ENCODE measurements around the gene CREG1.

The CREG1 gene

DNA sequence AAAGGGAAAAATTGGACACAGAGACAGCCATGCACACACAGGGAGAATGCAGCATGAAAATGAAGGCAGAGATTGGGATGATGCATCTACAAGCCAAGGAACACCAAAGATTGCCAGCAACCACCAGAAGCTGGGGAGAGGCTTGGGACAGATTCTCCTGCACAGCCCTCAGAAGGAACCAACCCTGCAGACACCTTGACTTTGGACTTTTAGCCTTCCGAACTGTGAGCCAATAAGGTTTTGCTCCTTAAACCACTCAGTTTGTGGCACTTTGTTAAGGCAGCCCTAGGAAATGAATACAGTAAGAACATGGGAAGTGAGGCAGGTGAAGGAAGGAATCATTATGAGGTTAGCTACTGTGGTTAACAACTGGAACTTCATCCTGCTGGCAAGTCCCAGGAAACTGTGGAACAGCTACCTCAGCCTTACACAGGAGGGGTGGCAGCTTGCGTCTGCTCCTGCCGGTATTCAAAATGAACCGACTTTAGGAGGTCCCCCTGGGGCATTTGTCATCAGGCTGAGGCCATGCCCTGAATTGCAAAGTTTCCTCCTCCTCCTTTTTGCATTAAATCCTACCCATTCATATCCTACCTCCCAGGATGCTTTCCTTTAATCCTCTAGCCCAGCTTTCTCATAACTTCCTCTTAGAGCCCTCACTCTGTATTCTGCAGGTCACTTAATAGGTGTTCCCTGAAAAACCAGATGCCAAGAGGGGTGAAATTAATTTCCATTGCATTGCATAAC is 50.7 kb downstream of the CREG1 start:
- no peak for DNase-seq

DNA sequence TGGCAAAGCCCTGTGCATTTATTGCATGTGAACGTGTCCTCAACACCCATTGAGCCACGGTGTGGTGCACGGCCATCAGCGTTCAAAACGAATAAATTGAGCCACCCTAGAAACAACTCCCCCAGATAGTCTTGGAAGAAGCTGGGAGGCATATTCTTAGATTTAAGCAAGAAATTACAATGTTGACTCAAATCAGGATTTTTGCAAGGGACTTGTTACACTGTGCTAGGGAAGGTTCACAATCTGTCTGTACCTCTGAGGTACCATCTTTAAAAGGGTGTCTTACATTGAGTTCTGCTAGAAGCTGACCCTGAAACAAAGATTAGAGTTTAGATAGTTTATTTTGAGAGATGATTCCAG is 51.4 kb downstream of the CREG1 start:
- no peak for DNase-seq

DNA sequence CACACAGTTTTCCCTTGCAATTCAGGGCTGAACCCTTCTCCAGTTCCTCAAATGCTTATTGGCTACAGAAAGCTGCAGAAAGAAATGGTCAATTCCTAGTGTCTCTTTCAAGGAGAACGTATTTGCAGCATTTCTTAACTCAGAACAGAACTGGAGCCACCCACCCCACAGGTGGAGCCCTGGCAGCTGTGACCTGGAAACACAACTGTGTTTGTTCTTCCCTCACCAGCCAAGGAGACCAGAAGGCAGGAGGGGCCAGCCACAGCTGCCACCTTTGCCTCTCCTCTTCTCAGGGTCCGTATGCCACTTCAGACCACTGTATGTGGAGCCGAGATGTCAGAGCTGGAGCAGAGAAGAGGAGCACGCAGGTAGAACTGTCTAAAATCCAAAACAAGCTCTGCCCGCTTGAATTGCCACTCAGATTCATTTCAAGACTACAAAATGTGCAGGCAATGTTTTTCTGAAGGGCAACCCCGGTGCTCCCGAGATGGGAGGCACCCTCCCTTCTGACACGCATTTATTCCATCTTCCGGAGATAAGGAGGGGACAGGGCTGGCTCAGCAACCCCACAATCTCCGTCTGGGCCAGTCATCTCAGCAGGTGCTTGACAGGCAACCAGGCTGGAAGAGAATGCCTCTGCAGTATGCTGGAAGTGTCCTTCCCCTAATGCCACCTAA is 51.9 kb downstream of the CREG1 start:
- DNase-seq: no peak

DNA sequence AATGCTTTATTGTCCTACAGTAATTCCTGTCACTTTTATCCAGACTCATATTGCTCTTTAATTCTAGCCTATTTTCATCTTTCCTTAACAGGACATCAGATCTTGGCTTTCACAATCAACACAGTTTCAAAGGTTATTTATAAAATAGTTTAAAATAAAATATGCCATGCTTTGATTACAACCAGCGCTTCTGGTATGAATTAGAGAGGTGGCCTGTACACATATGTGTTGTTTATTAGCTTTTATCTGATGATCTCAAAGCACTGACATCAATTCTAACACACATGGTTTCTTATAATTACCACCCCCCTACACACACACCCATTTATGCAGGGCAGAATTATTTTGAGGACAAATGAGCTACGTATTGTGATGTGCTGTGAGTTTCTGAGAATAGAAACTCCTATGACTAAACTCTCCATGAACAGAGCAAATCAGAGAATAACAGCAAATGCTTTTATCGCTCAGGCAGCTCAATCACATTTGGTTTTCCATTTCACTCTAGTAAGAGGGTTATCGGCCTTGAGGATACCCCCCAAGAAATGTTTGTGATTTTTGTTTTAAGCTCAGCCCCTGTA is 53.2 kb downstream of the CREG1 start:
- no peak for DNase-seq

DNA sequence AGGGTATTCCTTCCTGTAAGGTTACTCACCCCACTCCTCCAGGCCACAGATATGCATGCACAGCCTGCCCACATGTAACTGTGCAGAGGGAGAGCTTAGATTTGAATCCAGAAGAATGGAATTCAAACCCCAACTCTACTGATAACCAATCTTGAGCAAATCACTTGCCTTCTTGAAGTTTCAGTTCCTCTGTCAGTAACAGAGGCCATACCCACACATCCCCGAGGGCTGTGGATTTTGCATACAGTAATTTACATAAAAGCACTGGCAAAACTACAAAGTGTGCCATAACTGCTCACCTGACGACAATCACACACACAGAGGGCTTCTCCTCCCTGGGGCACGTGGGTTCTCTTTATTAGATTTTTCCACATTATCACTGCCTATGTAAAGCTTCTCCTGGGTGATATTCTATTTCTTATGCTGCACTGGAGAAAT is 53.9 kb downstream of the CREG1 start:
- no peak for DNase-seq

DNA sequence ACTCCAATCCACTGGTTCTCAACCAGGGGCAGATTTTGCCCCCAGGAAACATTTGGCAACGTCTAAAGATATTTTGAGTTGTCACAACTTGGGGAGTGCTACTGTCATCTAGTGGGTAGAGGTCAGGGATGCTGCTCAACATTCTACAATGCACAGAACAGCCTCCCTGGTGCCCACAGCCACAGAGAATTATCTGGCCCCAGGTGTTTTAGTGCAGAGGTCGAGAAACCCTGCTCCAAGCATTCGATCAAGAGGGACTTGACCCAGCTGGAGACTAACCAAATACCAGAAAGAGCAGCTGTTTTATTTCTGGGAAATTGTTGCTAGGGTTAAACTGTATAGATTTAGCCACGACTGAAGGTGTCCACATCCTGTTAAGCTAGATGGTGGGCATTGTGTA is 54.5 kb downstream of the CREG1 start:
- DNase-seq: no peak

DNA sequence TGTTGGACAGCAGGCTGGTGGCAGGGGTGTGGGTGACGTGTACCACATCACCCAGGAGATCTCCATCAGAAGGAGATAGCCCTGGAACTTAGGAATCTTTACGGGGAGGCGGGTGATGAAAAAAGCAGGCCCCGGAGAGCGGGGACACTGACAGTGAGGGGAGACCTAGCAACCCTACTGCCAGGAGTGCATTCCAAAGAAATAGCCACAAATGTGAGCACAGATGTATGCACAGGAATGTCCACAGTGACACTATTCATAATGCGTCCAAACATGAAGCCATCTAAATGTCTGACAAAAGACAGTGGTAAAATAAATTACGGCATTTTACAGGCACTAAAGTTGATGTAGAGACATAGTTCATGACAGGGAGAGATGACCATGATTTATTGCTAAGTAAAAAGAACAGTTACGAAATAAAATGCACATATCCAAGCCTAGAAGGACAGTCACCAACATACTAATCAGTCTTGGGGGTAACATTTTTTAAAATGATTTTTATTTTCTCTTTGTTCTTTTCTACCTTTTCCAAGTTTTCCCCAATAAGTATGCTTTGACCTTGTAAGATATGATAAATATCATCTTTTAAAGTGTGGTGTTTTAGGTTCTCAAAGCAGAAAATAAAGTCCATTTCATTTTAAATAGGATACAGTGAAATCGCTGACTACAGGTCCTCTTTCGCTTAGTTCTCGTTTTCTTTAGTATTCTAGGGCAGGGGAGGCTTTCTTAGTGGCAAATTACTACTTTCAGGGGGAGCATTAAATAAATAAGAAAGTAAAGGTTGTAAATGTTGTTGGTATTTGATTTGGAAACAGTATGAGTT is 56.6 kb downstream of the CREG1 start:
- no peak for DNase-seq

DNA sequence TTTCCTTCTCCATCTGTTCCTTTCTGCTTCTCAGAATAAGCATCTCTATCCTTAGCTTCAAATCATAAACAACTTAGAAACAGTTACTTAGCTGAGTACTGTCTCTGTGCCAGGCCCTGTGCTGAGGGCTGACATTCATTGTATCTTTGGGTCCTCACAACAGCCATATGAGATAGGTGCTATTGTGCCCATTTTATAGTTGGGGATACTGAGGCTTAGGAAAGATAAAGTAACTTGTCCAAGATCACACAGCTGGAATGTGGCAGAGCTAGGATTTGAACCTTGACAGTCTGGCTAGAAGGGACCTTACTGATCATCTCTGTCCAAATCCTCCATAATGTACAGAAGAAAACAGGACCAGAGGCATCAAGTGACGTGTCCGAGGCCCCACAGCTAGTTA is 60.2 kb downstream of the CREG1 start:
- DNase-seq: no peak

DNA sequence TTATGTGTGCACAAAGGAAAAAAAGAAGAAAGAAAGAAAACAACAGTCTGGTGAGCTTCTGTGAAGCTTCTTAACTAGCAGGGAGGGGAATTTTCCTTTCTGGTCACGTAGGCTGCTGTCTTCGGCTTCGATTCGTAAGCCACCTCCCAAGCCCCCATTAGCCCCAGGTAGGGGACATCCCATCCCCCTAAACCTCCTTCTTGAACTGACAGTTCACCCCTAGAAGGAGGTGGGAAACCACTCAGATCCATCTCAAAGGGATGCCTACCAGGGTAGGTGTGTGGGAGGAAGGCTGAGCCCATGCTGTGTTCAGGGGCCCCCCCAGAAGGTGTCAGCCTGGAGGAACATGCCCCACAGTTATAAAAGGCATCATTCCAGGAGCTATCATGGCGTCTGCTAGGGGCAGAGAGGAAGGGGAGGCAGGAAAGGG is 61.1 kb downstream of the CREG1 start:
- DNase-seq: no peak

DNA sequence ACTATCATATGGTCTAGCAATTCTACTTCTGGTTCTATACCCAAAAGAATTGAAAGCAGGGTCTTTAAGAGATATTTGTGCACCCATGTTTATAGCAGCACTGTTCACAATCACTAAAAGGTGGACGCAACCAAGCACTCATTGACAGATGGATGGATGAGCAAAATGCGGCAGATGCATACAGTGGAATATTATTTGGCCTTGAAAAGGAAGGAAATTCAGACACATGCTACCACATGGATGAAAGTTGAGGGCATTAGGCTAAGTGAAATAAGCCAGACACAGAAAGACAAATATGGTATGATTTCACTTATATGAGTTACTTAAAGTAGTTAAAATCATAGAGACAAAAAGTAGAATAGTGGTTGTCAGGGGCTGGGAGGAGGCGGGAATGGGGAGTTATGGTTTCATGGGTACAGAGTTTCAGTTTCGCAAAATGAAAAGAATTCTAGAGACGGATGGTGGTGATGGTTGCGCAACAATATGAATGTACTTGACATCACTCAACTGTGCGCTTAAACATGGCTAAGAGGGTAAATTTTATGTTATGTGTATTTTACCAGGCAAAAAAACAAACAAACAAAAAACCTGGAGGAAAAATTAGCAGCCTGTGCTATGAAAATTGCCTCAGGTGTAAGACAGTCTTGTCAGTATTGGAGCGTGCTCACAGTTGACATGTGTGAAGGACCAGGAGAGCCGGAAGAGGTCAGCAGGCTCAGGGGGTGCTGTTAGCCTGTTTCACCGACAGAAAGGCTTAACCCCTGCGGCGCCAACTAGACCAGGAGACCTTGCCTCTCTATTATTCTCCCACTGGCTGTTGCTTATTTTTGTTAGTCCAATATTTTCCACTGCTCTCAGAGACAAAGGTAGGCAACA is 61.7 kb downstream of the CREG1 start:
- no peak for DNase-seq
